HepG2 (cell line): ENCODE data around the gene DTNB.

ENCODE experiments used
- ETV6 ChIP-seq: sonication (generic); formaldehyde crosslinking; conservative IDR thresholded peaks from 2 replicates; pipeline ENCODE4 v1.4.0; 2020; ENCODE audit warnings: missing genetic modification reagents
- GABPB1 ChIP-seq: IDR thresholded peaks from 2 replicates; pipeline ENCODE4 v1.6.1; 2016; ENCODE audit warnings: mild to moderate bottlenecking, missing genetic modification reagents, moderate library complexity, missing compliant biosample characterization
- MAFK ChIP-seq, 2 experiments: IDR thresholded peaks in 1 of 2; conservative IDR thresholded peaks in 1 of 2; 2 replicates each; pipeline ENCODE4 v1.6.1; 2011; ENCODE audit warnings: improper control_type of control experiment in 2 of 2, low read length in 2 of 2
- NR3C1 ChIP-seq: sonication (generic); formaldehyde crosslinking; IDR thresholded peaks from 2 replicates; pipeline ENCODE4 v1.4.0; 2020; ENCODE audit warnings: missing genetic modification reagents
- RFX1 ChIP-seq: fragments of 450-650 bp; IDR thresholded peaks from 2 replicates; pipeline ENCODE4 v1.6.1; 2017
- SOX6 ChIP-seq, 2 experiments: fragments of 450-650 bp in 1 of 2; sonication (generic) in 1 of 2; formaldehyde crosslinking in 1 of 2; IDR thresholded peaks; 2 replicates each; pipeline versions ENCODE4 v1.4.0 to v1.6.1; 2017 to 2020; ENCODE audit warnings: antibody characterized with exemption in 1 of 2, mild to moderate bottlenecking in 1 of 2, missing genetic modification reagents in 1 of 2
- TGIF2 ChIP-seq: IDR thresholded peaks from 2 replicates; pipeline ENCODE4 v1.6.1; 2016; ENCODE audit warnings: control low read depth, missing compliant biosample characterization
- THAP8 ChIP-seq: sonication (generic); formaldehyde crosslinking; IDR thresholded peaks from 2 replicates; pipeline ENCODE4 v1.5.1; 2020; ENCODE audit warnings: missing genetic modification reagents, mild to moderate bottlenecking, borderline replicate concordance
- ZNF138 ChIP-seq: sonication (generic); formaldehyde crosslinking; IDR thresholded peaks from 2 replicates; pipeline ENCODE4 v1.5.0; 2020; ENCODE audit warnings: mild to moderate bottlenecking, low read depth, missing genetic modification reagents
- ZNF225 ChIP-seq: sonication (generic); formaldehyde crosslinking; IDR thresholded peaks from 2 replicates; pipeline ENCODE4 v1.4.0; 2020; ENCODE audit warnings: mild to moderate bottlenecking, missing genetic modification reagents
- TF ChIP-seq, protein P1 (sequence below): sonication (generic); formaldehyde crosslinking; IDR thresholded peaks from 2 replicates; pipeline ENCODE4 v1.5.0; 2020; ENCODE audit warnings: mild to moderate bottlenecking, missing genetic modification reagents, moderate library complexity

DNA sequence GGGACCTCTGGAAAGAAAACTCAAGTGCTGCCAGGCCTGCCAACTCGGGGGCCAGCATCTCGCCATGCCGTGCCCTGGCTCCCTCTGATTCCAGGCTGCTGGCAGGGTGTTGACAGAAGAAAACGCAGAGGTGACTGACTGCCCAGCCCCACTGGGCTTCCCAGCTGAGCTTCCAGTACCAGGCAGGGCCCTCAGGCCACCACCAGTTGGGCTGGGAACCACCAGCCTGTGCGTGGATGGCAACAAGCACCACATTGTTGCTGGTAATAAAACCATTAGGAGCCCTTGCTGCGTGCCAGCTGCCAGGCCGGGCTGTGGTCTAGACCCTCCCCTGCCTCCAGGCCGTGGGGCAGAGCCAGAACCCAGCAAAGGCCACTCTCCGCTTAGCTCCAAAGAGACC is 340.8 kb downstream of the DTNB start:
- TF ChIP-seq TGIF2 (CRISPR knock-in tag) (no peak), ETV6 (no peak), NR3C1 (CRISPR knock-in tag) (no peak), THAP8 (CRISPR knock-in tag) (no peak), MAFK (conservative IDR thresholded peaks at IDR 0.05 in 1 of 2, IDR thresholded peaks at IDR 0.05 in 1 of 2; ENCODE audit: low read length in 2 of 2) (no peak), GABPB1 (CRISPR knock-in tag) (no peak), ZNF225 (no peak), RFX1 (no peak), SOX6 (IDR thresholded peaks at IDR 0.05) (no peak), SOX6 (CRISPR knock-in tag; IDR thresholded peaks at IDR 0.05) (no peak), ZNF138 (CRISPR knock-in tag) (no peak)
- TF ChIP-seq, protein P1, sequence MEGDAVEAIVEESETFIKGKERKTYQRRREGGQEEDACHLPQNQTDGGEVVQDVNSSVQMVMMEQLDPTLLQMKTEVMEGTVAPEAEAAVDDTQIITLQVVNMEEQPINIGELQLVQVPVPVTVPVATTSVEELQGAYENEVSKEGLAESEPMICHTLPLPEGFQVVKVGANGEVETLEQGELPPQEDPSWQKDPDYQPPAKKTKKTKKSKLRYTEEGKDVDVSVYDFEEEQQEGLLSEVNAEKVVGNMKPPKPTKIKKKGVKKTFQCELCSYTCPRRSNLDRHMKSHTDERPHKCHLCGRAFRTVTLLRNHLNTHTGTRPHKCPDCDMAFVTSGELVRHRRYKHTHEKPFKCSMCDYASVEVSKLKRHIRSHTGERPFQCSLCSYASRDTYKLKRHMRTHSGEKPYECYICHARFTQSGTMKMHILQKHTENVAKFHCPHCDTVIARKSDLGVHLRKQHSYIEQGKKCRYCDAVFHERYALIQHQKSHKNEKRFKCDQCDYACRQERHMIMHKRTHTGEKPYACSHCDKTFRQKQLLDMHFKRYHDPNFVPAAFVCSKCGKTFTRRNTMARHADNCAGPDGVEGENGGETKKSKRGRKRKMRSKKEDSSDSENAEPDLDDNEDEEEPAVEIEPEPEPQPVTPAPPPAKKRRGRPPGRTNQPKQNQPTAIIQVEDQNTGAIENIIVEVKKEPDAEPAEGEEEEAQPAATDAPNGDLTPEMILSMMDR (CRISPR knock-in tag), result no peak
